Left renal pelvis (tissue), 4 donors: Measurements from ENCODE around the gene DSTN. TPM values are rescaled to one million over a fixed set of nuclear protein-coding genes. Genes with fewer than 3 reads are reported as not detected.

Experiments used
- DNase-seq, 4 donors: peaks; one replicate each; pipeline ENCODE4 v3.0.0-alpha.2; 2013; ENCODE audit warnings: low read depth in 4 of 4, low spot score in 3 of 4
- polyA plus RNA-seq, 4 donors: library from polyadenylated mRNA; unstranded; fragments of 120-200 nt; gene quantifications; one replicate each; pipeline ENCODE4 v1.2.1, GENCODE V29; 2013; ENCODE audit not compliant: insufficient read length in 4 of 4

DSTN gene
- polyA plus RNA-seq, 4 donors, result 313 to 472 (median 389) TPM

DNA sequence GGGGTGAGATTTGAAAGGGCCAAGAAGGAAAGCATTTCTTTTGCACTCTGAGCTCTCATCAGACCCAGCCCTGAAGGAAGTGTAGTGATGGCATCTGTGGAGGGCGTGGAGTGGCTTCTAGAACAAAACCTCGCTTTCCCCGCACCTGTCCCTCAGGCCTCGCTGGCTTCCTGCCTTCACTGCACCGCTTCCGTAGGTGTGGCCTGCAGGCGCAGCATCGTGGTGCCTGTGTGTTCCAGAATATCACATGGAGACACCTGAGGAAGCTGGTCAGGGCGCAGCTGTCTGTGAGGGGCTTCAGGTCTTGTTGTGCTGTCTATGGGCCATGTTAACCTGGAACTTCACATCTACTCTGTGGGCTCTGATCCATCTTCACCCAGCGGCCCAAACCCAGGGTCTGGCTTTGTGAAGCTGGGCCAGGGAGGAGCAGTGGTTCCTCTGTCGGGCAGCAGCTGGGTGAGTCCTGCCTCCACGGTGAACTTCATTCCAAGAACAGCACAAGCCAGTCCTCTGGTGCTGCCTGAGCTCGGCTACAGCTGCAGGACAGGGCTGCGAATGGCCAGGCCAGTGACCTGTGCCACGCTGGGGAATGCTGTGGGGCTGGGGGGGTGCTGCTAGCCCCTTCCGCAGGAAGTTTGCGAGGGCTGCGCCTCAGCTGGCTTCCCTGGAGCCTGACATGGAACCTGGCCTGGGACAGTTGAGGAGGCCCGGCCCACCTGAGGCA is 40.9 kb downstream of the DSTN start:
- no peak for DNase-seq

GRCh38 chr20:17611290-17611539 is 41.3 kb downstream of the DSTN start:
- DNase-seq, result no peak

DNA sequence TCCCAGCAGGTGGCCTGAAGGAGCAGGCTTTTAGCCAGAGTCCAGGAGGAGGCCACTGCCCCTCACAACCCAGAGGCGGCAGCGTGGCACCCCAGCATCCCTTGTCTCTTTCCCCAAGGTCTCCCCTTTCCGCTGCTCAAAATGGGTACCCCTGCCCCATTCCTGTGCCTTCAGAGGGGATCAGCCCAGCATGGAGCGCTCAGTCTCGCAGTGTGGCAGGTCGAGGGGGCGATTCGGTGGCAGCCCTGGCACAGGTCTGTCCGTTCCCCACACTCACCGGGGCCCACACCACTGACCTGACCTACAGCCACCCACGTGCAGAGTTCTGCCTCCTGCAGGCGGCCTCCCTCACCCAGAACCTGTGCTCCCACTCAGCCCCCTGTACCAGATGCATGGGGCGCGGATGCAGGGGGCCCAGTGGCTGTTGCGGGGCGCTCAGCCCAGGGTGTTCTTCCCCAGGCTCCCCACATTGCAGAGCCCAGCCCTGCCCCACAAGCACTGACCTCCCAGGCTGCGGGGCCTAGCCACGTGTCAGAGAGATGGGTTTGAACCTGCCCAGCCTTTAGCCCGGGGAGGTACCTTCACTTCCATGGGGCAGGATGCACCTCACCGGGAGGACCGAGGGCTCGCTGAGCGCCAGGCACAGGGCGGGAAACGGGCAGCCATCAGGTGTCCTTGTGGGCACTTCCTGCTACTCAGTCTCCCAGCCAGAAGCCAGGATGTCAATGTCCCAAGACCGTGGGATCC is 41.8 kb downstream of the DSTN start:
- no peak for DNase-seq

DNA sequence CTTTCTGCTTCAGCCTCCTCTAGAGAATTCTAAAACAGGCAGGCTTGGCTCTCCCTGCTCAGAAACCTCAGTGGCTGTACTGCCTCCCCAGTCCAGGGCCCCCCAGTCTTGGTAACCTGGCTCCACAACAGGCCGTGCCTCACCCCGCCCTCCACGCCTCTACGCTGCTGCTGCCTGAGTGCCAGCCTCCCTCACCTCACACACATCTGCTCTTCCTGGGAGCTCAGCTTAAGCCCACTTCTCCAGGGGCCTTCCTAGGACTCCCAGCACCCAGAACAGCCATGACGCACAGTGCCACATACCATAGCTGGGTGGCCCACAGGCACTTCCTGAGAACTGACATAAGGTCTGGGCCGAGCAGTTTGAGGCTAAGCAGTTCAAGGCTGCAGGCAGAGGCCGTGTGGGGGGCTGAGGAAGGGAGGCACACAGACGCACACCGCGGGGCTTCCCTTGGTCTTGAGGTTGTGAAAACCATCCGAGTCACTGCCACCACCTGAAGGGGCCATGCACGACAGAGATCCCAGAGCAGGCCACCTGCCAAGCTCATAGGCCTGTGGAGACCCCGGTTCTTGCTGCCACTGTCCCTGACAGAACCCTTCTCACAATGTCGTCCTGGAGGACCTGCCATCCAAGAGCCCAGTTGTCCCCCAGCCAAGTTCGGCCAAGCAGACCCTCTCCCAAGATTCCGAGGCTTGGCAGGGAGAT is 42.6 kb downstream of the DSTN start:
- DNase-seq, result no peak

GRCh38 chr20:17612992-17613327 is 43.1 kb downstream of the DSTN start:
- DNase-seq, result no peak

DNA sequence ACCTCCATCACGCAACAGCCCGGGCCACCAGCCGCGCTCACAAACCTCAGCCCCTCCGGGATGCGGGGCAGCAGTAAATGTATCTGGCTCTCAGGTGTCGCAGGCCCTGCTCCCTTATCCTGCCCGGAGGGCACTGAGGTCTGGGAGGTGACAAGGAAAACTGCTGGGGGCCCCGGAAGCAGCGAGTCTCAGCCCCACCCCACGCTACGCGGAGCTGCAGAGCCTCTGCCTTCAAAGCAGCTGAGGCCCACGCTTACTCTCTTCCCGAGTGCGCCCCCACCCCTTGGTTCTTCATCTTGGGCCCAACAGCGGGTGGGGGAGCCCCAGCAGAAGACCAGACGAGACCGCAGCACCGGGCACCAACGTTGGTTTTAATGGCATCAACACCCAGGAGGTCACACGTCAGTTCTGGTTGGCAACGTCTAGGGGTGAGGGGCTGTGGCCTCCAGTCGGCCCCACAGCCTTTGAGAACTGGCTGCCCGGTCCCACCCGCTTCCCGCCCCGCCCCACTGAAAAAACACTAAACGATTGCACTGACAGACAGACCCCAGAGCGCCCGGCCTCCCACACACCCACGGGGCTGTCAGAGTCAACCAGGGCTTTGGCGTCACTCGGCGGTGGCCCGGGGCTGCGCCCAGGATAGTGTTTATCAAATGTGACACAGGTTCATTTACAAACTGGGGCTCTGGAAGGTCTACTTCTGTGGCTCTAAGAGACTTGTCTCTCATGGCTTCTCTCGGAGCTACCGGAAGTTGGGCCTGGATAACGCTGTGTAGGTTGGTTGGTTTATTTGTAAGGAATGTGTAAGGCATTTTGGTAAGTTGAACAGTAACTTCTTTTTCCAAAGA is 43.7 kb downstream of the DSTN start:
- no peak for DNase-seq

DNA sequence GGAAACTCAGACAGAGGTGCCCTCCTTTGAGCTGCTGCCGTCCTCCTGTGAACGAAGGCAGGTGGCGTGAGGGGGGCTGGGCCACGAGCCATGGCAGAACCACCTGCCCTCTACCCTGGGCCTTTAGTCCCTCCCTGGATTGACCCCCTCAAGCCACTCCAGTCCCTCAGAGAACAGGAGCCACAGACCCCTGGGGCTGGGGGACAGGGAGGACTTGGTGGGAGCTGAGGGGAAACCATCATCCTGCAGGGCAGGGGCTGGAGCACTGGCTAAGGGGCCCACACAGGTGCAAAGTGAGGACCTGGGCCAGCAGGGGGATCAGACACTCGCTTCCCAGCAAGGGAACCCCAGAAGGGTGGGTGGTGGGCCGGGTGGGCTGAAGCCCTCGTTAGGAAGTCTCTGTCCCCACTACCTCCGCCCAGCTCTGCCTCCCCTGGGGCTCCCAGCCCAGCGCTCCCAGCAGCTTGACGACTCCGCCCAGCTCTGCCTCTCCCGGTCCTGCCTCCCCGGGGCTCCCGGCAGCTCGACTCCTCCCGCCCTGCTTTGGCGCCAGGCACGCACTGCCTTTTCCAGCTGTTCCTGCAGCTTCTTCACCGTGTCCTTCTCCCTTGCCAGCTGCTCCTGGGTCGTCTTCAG is 44.4 kb downstream of the DSTN start:
- no peak for DNase-seq

DNA sequence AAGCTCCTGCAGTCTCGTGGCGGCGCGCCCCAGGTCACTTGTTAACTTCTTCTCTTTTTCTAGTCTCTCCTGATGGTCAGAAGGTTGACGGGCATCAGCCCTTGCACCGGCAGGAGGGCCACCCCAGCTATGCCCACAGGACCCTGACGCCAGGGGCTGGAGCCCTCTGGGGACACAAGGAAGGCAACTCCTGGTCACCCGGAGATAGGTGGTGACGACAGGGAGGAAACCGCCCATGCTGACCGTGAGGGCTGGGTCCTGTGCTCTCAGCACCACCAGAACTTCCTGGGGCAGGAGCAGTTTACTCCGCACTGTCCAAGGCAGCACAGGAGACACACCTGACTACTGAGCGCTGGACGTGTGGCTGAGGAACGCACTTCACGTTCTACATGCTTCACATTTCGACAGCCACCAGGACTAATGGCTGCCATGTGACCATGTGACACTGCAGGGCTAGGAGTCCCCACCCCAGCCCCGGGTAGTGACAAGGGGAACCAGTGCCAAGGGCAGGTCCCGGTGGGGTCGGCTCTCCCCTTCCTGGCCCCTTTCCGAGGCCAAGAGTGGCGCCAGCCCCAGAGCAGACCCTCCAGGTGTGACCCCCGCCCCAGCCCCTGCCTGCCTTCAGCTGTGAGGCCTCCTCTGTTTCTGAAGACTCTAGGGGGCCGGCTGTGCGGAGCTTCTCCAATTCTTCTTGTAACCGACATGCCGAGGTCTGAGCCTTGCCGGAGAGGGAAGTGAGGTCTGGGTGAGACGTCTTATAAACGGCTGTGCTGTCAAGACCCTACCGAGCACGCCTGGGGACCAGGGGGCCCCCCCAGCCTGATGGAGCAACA is 45.2 kb downstream of the DSTN start:
- no peak for DNase-seq

GRCh38 chr20:17615645-17616479 is 46.0 kb downstream of the DSTN start:
- no peak for DNase-seq

DNA sequence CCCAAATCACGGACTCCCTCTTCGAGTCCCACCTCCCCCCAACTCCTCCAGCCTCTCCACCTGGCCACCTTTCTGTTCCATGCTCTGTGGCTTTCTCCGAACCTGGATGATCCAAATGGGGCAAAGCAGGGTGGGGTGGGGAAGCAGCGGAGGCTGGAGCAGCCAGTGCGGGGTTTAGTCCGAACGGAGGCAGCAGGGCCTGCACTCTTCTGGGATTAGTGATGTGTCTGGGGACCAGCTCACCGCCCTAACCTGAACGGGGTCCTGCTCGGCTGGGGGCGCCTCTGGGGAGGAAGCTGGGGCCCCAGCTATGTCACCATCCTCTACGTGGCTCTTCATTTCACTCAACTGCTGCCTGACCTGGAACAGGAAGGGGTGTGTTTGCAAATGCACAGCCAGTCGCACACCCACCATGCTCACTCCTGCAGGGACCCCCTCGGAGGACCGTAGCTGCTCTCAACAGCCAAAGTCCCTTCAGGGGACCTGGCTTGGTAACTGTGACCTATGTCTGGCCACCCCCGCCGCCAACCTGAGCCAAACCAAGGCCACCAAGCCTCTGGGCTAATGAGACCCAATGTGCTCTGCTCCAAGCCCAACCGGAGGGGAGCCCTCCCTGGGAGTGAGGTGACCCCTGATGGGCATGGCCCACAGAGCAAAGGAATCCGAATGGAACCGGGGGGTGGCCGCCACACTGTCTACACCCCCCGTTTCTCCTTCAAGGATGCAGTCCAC is 46.8 kb downstream of the DSTN start:
- no peak for DNase-seq

DNA sequence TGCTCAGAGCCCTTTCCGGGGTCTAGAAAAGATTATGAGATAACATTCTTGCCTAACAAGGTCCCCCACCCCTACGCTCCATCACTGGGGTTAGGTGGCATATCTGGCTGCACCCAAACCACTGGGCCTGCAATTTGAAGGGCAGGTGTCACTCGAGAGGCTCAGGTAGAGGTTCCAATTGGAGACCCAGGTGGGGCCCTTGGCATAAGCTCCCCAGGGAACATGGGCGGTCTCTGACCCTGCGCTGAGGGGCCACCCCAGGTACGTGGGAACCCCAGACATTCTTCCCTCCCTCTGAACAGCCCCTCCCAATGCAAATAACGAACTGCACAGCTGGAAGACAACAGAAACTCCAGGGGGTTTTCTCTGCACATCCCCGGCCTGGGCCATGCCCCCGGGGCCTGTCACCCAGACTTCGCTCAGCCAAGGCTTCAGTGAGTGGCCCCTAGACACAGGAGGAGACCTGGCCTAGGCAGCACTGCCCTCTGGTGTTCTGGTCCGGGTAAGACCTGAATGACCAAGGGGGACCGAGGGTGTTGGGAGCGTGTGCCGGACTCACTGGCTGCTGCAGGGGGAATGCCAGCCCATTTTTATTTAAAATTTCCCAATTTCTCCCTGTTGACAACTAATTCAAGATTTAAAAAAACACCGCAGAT is 47.5 kb downstream of the DSTN start:
- DNase-seq, result no peak

GRCh38 chr20:17617868-17618672 is 48.2 kb downstream of the DSTN start:
- no peak for DNase-seq

- DNase-seq, result no peak
Observed at GRCh38 chr20:17618673-17619013, 48.8 kb downstream of the DSTN start.

DNA sequence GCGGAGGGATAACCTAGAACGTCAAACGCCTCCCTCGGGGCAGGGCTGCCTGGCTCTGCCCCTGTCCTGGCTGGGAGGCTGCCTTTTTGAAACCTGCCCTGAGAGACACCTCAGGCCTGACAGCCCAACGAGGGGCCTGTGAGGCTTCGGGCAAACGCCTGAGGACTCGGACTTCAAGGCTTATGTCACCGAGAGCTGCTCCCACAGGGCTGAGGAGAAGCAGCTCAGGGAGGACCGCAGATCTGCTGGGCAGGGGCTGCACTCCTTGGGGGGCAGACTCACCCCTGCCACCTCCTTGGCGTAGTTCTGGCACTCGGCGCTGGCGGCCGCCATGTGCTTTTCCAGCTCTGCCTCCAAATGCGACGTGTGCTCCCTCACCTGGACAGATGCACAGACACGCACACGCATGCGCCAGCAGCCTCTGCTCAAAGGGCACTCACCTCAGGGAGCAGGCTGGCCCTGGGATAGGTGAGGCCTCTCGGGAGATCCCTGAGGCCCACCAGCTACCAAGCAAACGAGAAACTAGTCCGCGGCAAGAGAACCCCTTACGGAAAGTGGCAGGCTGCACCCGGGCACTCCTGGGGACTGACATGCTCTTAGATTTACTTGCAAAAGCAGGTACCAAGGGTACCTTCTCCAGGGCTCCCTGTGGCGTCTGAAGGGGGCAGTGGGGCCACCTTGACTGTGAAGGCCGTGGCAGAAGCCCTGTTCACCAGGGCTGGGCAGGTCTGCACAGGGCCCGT is 49.6 kb downstream of the DSTN start:
- no peak for DNase-seq

- no peak for DNase-seq
Observed at GRCh38 chr20:17620371-17621228, 50.7 kb downstream of the DSTN start.
